Measurements from ENCODE around the gene PHRF1.

DNA sequence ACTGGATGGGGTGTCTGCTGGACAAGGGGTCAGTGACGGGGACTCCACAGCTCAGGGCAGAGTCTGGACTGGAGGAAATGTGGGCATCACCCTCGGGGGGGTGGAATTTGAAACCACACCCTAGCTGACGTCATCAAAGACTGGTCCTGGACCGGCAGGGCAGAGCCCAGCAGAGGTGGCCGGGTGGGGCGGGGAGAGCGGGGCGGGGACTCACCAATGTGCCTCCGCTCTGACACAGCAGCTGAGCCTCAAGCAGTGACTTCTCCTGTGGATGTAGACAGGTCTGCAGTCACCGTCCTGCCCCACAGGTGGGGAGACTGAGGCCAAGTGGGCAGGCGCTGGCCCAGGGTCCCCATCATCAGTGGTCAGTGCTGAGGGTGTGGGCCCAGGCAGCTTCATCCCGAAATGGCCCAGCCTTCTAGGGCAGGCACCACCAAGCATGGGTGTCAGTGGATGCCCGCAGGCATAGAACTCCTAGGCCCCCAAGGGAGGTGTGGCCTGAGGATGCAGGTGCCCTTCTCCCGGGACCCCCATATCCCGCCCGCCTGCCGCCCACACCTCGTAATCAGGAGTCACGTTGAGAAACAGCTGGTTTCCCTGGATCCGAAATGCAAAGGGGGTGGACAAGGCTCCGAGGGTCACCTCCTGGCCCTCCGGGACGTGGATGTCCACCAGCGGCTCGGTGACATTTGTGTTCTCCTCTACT lies 47.9 kb downstream of the PHRF1 start:
- TF ChIP-seq, protein P1, sequence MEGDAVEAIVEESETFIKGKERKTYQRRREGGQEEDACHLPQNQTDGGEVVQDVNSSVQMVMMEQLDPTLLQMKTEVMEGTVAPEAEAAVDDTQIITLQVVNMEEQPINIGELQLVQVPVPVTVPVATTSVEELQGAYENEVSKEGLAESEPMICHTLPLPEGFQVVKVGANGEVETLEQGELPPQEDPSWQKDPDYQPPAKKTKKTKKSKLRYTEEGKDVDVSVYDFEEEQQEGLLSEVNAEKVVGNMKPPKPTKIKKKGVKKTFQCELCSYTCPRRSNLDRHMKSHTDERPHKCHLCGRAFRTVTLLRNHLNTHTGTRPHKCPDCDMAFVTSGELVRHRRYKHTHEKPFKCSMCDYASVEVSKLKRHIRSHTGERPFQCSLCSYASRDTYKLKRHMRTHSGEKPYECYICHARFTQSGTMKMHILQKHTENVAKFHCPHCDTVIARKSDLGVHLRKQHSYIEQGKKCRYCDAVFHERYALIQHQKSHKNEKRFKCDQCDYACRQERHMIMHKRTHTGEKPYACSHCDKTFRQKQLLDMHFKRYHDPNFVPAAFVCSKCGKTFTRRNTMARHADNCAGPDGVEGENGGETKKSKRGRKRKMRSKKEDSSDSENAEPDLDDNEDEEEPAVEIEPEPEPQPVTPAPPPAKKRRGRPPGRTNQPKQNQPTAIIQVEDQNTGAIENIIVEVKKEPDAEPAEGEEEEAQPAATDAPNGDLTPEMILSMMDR (IDR thresholded peaks at IDR 0.05; ENCODE audit: poor library complexity) = no peak
- TF ChIP-seq EZH2phosphoT487 (IDR thresholded peaks at IDR 0.05; ENCODE audit: low read depth, severe bottlenecking, unreplicated experiment) = no peak

All from hepatocyte (in vitro differentiated cells).